Heart left ventricle (tissue), 16 donors: ENCODE measurements around the gene SORBS1. TPM values are rescaled to one million over a fixed set of nuclear protein-coding genes. Genes with fewer than 3 reads are reported as not detected.
A peak's percentile ranks its signal among the peaks of the same experiment; 100 is the strongest.

Source experiments
- ATAC-seq, 4 donors: fragments of 200-7000 bp; cut with Tn5 transposase; one replicate each; pipeline ENCODE4 v1.9.1; 2020 to 2022; ENCODE audit warnings: moderate library complexity in 4 of 4, mild to moderate bottlenecking in 3 of 4, moderate number of reproducible peaks in 1 of 4
- DNase-seq, 5 donors: peaks; one replicate each; pipeline ENCODE4 v3.0.0-alpha.2; 2020
- H3K27ac ChIP-seq, 12 donors: fragments of 200-600 bp; sonication (generic) in 4 of 12; one replicate each; pipeline versions ENCODE4 v1.5.0 to v1.8.0; 2016 to 2022; ENCODE audit warnings: mild to moderate bottlenecking in 2 of 12
- H3K27me3 ChIP-seq, 9 donors: fragments of 200-600 bp; sonication (generic) in 2 of 9; one replicate each; pipeline versions ENCODE4 v1.5.1 to v1.8.0; 2016 to 2022; ENCODE audit warnings: mild to moderate bottlenecking in 3 of 9
- H3K36me3 ChIP-seq, 9 donors: fragments of 200-600 bp; sonication (generic) in 2 of 9; one replicate each; pipeline versions ENCODE4 v1.5.0 to v1.8.0; 2018 to 2022; ENCODE audit warnings: mild to moderate bottlenecking in 2 of 9
- H3K4me1 ChIP-seq, 12 donors: fragments of 200-600 bp; sonication (generic) in 4 of 12; one replicate each; pipeline versions ENCODE4 v1.5.0 to v1.8.0; 2016 to 2022; ENCODE audit warnings: mild to moderate bottlenecking in 3 of 12
- H3K4me3 ChIP-seq, 12 donors: fragments of 200-600 bp; sonication (generic) in 4 of 12; one replicate each; pipeline versions ENCODE4 v1.5.0 to v1.8.0; 2017 to 2022; ENCODE audit warnings: mild to moderate bottlenecking in 9 of 12, moderate library complexity in 4 of 12
- H3K9me3 ChIP-seq, 12 donors: fragments of 200-600 bp; sonication (generic) in 4 of 12; one replicate each; pipeline versions ENCODE4 v1.5.0 to v1.8.0; 2016 to 2022; ENCODE audit warnings: mild to moderate bottlenecking in 1 of 12
- CTCF ChIP-seq, 12 donors: fragments of 200-600 bp; sonication (generic) in 4 of 12; IDR thresholded peaks; one replicate each; pipeline versions ENCODE4 v1.5.0 to v1.8.0; 2018 to 2022; ENCODE audit warnings: antibody characterized with exemption in 12 of 12, mild to moderate bottlenecking in 5 of 12
- POLR2A ChIP-seq, 2 donors: fragments of 450-650 bp; IDR thresholded peaks; one replicate each; pipeline ENCODE4 v1.6.1; 2017; ENCODE audit warnings: antibody characterized with exemption in 2 of 2, mild to moderate bottlenecking in 2 of 2, moderate library complexity in 2 of 2
- WGBS, 4 donors: extraction: QIAGEN DNeasy Blood & Tissue Kit in 2 of 4; methylation state at CpG; one replicate each; pipeline versions ENCODE4 v1.1.5 to v1.1.7; 2013 to 2018; 5-methylcytosine and 5-hydroxymethylcytosine counted together
- intact Hi-C, 10 donors: fragments of 100-400 bp; cut with DNase I; formaldehyde crosslinking; loops; one replicate each; pipeline versions ENCODE4 v1.11.1 to v1.14.2; 2022
- polyA plus RNA-seq, 2 donors: library from polyadenylated mRNA; stranded (reverse); fragments of 200-250 nt; gene quantifications; one replicate each; pipeline ENCODE4 v1.2.3, GENCODE V29; 2013
- total RNA-seq, 9 donors: library from RNA; depleted of rRNA in 2 of 9; stranded (reverse); fragments of >200 nt in 2 of 9; fragmentation: NEBNext Ultra II Directional in 3 of 9; extraction: Animal tissue kit (Norgen Biotek cat#: 25700) in 3 of 9; gene quantifications; one replicate each; pipeline versions ENCODE4 v1.1.0 to v1.2.4, GENCODE V29; 2016 to 2023
- donor health status: ischemic (EF 13 %, LVEDD 7.1; RV severe dilation, severe dysfunction).
- donor health status: healthy with polysubstance abuse.
- donor health status: DM: no; HTN: yes; CAD: no.
- donor health status: DM: no; HTN: no; CAD: no.
- donor health status: ischemic (EF 25% LVEDD 6.9; RV normal size, moderate dysfunction).
- donor health status: ischemic (EF 25% LVEDD 5.7; RV mildly dilated, moderate dysfunction).
- donor health status: healthy.
- donor health status: DM: yes; HTN: yes; CAD: no.
- donor health status: ischemic (EF 35%, LVEDD 5.7; RV mildly dilated, moderate dysfunction).
- donor health status: nonischemic (EF 11% LVEDD 7.7; RV severe dilation, severe dysfunction).
- donor health status: DM: yes; HTN: yes; CAD: no.
- donor health status: PGD.
- donor health status: ischemic (EF 29% LVEDD 5.4; RV normal size, mild dysfunction).
- donor health status: nonischemic (EF 23%, LVEDD 6.1; RV moderate dilation, normal function).

The SORBS1 gene
- total and polyA plus RNA-seq, 11 donors = 355 to 1,440 (median 886) TPM

- no peak for DNase-seq
- Histone ChIP-seq H3K9me3 (peaks cover 0 to 11% (median 0%) of the 10 kb centered on the region in 12 donors), H3K4me1 (peaks cover 11 to 83% (median 50%) of the 10 kb centered on the region in 12 donors), H3K27ac (peak overlapping the region in 7 of 12 donors; percentile 3 to 91 (median 39)), H3K4me3 (no peak overlapping the region), H3K36me3 (no peaks in the 10 kb centered on the region), H3K27me3 (no peaks in the 10 kb centered on the region)
- intact Hi-C loops = loop anchor here in 2 of 10 donors (10.0 kb wide), 2 partner anchors 48 to 68 kb away; no protein-coding TSS in a partner anchor
- WGBS, 4 donors = 69 to 87% (median 70%) methylated on average over 5 of the region's 5 CpGs
- TF ChIP-seq CTCF (IDR thresholded peaks at IDR 0.05) (no peak), POLR2A (IDR thresholded peaks at IDR 0.05) (no peak)
- no peak for ATAC-seq
Observed at GRCh38 chr10:95552679-95553342, 8.4 kb downstream of the SORBS1 start.

GRCh38 chr10:95550073-95550672 lies 11.0 kb downstream of the SORBS1 start:
- peaks cover 3 to 84% (median 49%) of the 10 kb centered on the region in 12 donors for H3K4me1 ChIP-seq
- H3K4me3 ChIP-seq = no peak overlapping the region
- H3K27ac ChIP-seq = peak overlapping the region in 11 of 12 donors; percentile 14 to 91 (median 46)
- no peaks in the 10 kb centered on the region for H3K27me3 ChIP-seq
- no peaks in the 10 kb centered on the region for H3K36me3 ChIP-seq
- DNase-seq (no peak), ATAC-seq (peak in 2 of 4 donors; percentile 8 to 31)
- intact Hi-C loops = loop anchor here in 2 of 10 donors (10.0 kb wide), 2 partner anchors 45 to 65 kb away; no protein-coding TSS in a partner anchor
- H3K9me3 ChIP-seq = peaks cover 0 to 11% (median 0%) of the 10 kb centered on the region in 12 donors
- WGBS, 4 donors = 42 to 45% (median 45%) methylated on average over 10 of the region's 10 CpGs
- no peak for TF ChIP-seq POLR2A (IDR thresholded peaks at IDR 0.05)
- TF ChIP-seq CTCF (IDR thresholded peaks at IDR 0.05) = no peak

- Histone ChIP-seq H3K36me3 (no peaks in the 10 kb centered on the region), H3K27me3 (no peaks in the 10 kb centered on the region), H3K4me1 (peaks cover 3 to 100% (median 67%) of the 10 kb centered on the region in 12 donors), H3K4me3 (no peak overlapping the region), H3K9me3 (peaks cover 0 to 3% (median 0%) of the 10 kb centered on the region in 12 donors), H3K27ac (peak overlapping the region in 9 of 12 donors; percentile 13 to 91 (median 53))
- TF ChIP-seq CTCF (IDR thresholded peaks at IDR 0.05) = no peak
- no peak for TF ChIP-seq POLR2A (IDR thresholded peaks at IDR 0.05)
- 53 to 86% (median 68%) methylated on average over 3 of the region's 3 CpGs for WGBS, 4 donors
- no peak for DNase-seq
- ATAC-seq = peak in 1 of 4 donors; percentile 24
- intact Hi-C loops = no loop called here
Observed at GRCh38 chr10:95547791-95548435, 13.3 kb downstream of the SORBS1 start.

- no peaks in the 10 kb centered on the region for H3K9me3 ChIP-seq
- H3K4me3 ChIP-seq = no peak overlapping the region
- H3K4me1 ChIP-seq = peaks cover 3 to 100% (median 71%) of the 10 kb centered on the region in 12 donors
- peak overlapping the region in 10 of 12 donors; percentile 13 to 91 (median 54) for H3K27ac ChIP-seq
- intact Hi-C loops = no loop called here
- H3K36me3 ChIP-seq = no peaks in the 10 kb centered on the region
- WGBS, 4 donors = 60 to 93% (median 89%) methylated on average over 3 of the region's 3 CpGs
- H3K27me3 ChIP-seq = no peaks in the 10 kb centered on the region
- TF ChIP-seq POLR2A (IDR thresholded peaks at IDR 0.05) (no peak), CTCF (IDR thresholded peaks at IDR 0.05) (no peak)
- no peak for DNase-seq
- no peak for ATAC-seq
Observed at GRCh38 chr10:95547197-95547596, 14.0 kb downstream of the SORBS1 start.
